ENCODE measurements around the gene CLBA1.

DNA sequence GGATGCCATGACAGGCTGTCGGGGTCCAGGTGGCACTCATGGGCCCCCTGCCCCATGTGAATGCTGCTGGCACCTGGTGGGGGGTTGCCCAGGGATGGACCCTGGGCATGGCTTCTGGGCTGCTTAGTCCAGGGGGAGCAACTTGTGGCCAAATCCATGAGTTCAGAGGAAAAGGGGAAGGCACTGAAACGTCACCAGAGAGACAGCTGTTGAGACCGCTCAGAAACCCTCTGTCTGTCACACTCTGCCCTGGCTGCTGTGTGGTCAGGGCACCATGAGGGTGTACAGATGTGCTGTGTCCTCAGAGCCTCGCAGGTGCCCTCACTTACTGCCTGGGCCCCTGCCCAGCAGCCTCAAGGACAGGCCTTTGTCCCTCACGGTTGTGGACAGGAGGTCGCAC is 9.4 kb downstream of the CLBA1 start:
- TF ChIP-seq CTCF (conservative IDR thresholded peaks at IDR 0.05; ENCODE audit: low read depth, low read length) (no peak), EZH2 (IDR thresholded peaks at IDR 0.05; ENCODE audit: borderline replicate concordance, low read depth, low read length, poor library complexity, severe bottlenecking) (no peak)

All from A673 (cell line).